MM.1S (cell line): Measurements from ENCODE around the gene NQO2.

Experiments
- CTCF ChIP-seq: fragments of 300-600 bp; sonication (generic); IDR thresholded peaks from 2 replicates; pipeline ENCODE4 v1.5.1; 2016; ENCODE audit warnings: antibody characterized with exemption, low read length, mixed read lengths
- EZH2 ChIP-seq: fragments of 300-600 bp; sonication (generic); optimal IDR thresholded peaks from 2 replicates; pipeline ENCODE3; 2017; ENCODE audit warnings: low read depth, mild to moderate bottlenecking, antibody characterized with exemption, low read length, mixed read lengths
- EZH2phosphoT487 ChIP-seq: fragments of 300-600 bp; sonication (generic); IDR thresholded peaks from 2 replicates; pipeline ENCODE4 v1.6.1; 2018; ENCODE audit warnings: antibody characterized with exemption, low read length

GRCh38 chr6:2998998-2999617, 586 bp upstream of the NQO2 start:
- no peak for TF ChIP-seq EZH2phosphoT487
- no peak for TF ChIP-seq CTCF
- no peak for TF ChIP-seq EZH2
